IMR-90 (cell line): Measurements from ENCODE around the gene TTC38. TPM values are rescaled to one million over a fixed set of nuclear protein-coding genes. Genes with fewer than 3 reads are reported as not detected.

Experiments used
- ATAC-seq: fragments of 200-7000 bp; cut with Tn5 transposase; 2 replicates; pipeline ENCODE4 v1.9.1; 2020; ENCODE audit warnings: low read depth, mild to moderate bottlenecking, moderate library complexity
- BruUV-seq: library from RNA; stranded (reverse); fragments of 400-500 nt; replicated peaks from 2 replicates; lab custom pipeline; 2021; lab: Mats Ljungman, UMichigan
- CTCF ChIA-PET: fragments of 300-600 bp; formaldehyde crosslinking; extraction: SDS; loops from one replicate; lab custom pipeline; 2021; ENCODE audit warnings: antibody characterized with exemption; lab: Yijun Ruan, JAX
- POLR2A ChIA-PET: fragments of 300-600 bp; sonication (Branson Sonifier 250); formaldehyde crosslinking; loops from one replicate; lab custom pipeline; 2022; ENCODE audit warnings: antibody characterized with exemption; ENCODE audit not compliant: unreplicated experiment; lab: Charles Lee
- DNase-seq: peaks from one replicate; pipeline ENCODE4 v3.0.0; 2013
- H2AFZ ChIP-seq: replicated peaks from 2 replicates; pipeline ENCODE3; 2013; ENCODE audit warnings: low read length, mild to moderate bottlenecking; ENCODE audit not compliant: poor library complexity
- H2AK5ac ChIP-seq: 2 replicates; pipeline ENCODE4 v1.6.1; 2013; ENCODE audit warnings: low read depth, low read length, inconsistent platforms
- H2AK9ac ChIP-seq: replicated peaks from 2 replicates; pipeline ENCODE3; 2013; ENCODE audit warnings: mild to moderate bottlenecking, low read depth, low read length, moderate library complexity; ENCODE audit not compliant: poor library complexity
- H2BK120ac ChIP-seq: 2 replicates; pipeline ENCODE4 v1.6.1; 2013; ENCODE audit warnings: low read depth, low read length, inconsistent platforms
- H2BK15ac ChIP-seq: 3 replicates; pipeline ENCODE4 v1.6.1; 2013; ENCODE audit warnings: low read depth, low read length, inconsistent platforms
- H2BK20ac ChIP-seq: 2 replicates; pipeline ENCODE4 v1.6.1; 2013; ENCODE audit warnings: low read depth, mild to moderate bottlenecking, inconsistent platforms, low read length, moderate library complexity
- H2BK5ac ChIP-seq: 2 replicates; pipeline ENCODE4 v1.6.1; 2013; ENCODE audit warnings: mild to moderate bottlenecking, low read depth, low read length, inconsistent platforms; ENCODE audit not compliant: poor library complexity, severe bottlenecking
- H3K14ac ChIP-seq: replicated peaks from 2 replicates; pipeline ENCODE4 v1.6.1; 2013; ENCODE audit warnings: low read depth, low read length, inconsistent platforms
- H3K18ac ChIP-seq: 2 replicates; pipeline ENCODE4 v1.6.1; 2013; ENCODE audit warnings: low read depth, low read length, control low read depth
- H3K23ac ChIP-seq: 2 replicates; pipeline ENCODE4 v1.6.1; 2013; ENCODE audit warnings: low read depth, low read length, inconsistent platforms
- H3K27ac ChIP-seq: 2 replicates; pipeline ENCODE4 v1.5.1; 2013; ENCODE audit warnings: mild to moderate bottlenecking, control low read depth, low read length; ENCODE audit not compliant: insufficient read depth
- H3K27me3 ChIP-seq: 2 replicates; pipeline ENCODE4 v1.6.1; 2013; ENCODE audit warnings: low read length; ENCODE audit not compliant: control insufficient read depth, insufficient read depth
- H3K36me3 ChIP-seq: 2 replicates; pipeline ENCODE4 v1.6.1; 2013; ENCODE audit warnings: low read length, mixed read lengths; ENCODE audit not compliant: control insufficient read depth, insufficient read depth
- H3K4ac ChIP-seq: 2 replicates; pipeline ENCODE4 v1.6.1; 2013; ENCODE audit warnings: low read depth, low read length, inconsistent platforms
- H3K4me1 ChIP-seq: 2 replicates; pipeline ENCODE4 v1.6.1; 2013; ENCODE audit warnings: low read length, mixed read lengths; ENCODE audit not compliant: control insufficient read depth, insufficient read depth
- H3K4me2 ChIP-seq: 2 replicates; pipeline ENCODE4 v1.6.1; 2013; ENCODE audit warnings: low read depth, mild to moderate bottlenecking, control low read depth, low read length, moderate library complexity
- H3K4me3 ChIP-seq: 2 replicates; pipeline ENCODE4 v1.5.1; 2013; ENCODE audit warnings: low read depth, mild to moderate bottlenecking, control low read depth, low read length, moderate library complexity; ENCODE audit not compliant: insufficient read depth
- H3K56ac ChIP-seq: 2 replicates; pipeline ENCODE4 v1.6.1; 2013; ENCODE audit warnings: low read length, inconsistent platforms; ENCODE audit not compliant: insufficient read depth; ENCODE audit errors: extremely low read depth
- H3K79me1 ChIP-seq, 2 experiments: 2 replicates each; pipeline ENCODE4 v1.6.1; 2013; ENCODE audit warnings: low read length in 2 of 2, inconsistent platforms in 1 of 2, low read depth in 1 of 2
- H3K9ac ChIP-seq: 2 replicates; pipeline ENCODE4 v1.6.1; 2013; ENCODE audit warnings: low read depth, low read length, control low read depth
- H3K9me1 ChIP-seq: 2 replicates; pipeline ENCODE4 v1.6.1; 2013; ENCODE audit warnings: low read length, inconsistent platforms; ENCODE audit not compliant: insufficient read depth
- H3K9me3 ChIP-seq: 2 replicates; pipeline ENCODE4 v1.6.1; 2013; ENCODE audit warnings: low read length; ENCODE audit not compliant: control insufficient read depth, insufficient read depth
- H4K20me1 ChIP-seq: 2 replicates; pipeline ENCODE4 v1.6.1; 2013; ENCODE audit warnings: low read length, inconsistent platforms; ENCODE audit not compliant: insufficient read depth
- H4K5ac ChIP-seq: 2 replicates; pipeline ENCODE4 v1.6.1; 2013; ENCODE audit warnings: mild to moderate bottlenecking, low read depth, low read length, control low read depth
- H4K8ac ChIP-seq, 2 experiments: 2 replicates each; pipeline ENCODE4 v1.6.1; 2013; ENCODE audit warnings: low read depth in 2 of 2, low read length in 2 of 2, control low read depth in 1 of 2, inconsistent platforms in 1 of 2
- H4K91ac ChIP-seq: 2 replicates; pipeline ENCODE4 v1.6.1; 2013; ENCODE audit warnings: low read depth, low read length, inconsistent platforms; ENCODE audit not compliant: insufficient read depth
- BHLHE40 ChIP-seq: fragments of 150-350 bp; IDR thresholded peaks from 2 replicates; pipeline ENCODE4 v1.6.1; 2016; ENCODE audit warnings: mild to moderate bottlenecking, low read depth, low read length
- CEBPB ChIP-seq: IDR thresholded peaks from 2 replicates; pipeline ENCODE4 v1.6.1; 2012; ENCODE audit warnings: low read depth, low read length, improper control_type of control experiment
- CHD1 ChIP-seq: IDR thresholded peaks from 2 replicates; pipeline ENCODE4 v1.6.1; 2012; ENCODE audit warnings: low read depth, low read length, improper control_type of control experiment
- FOS ChIP-seq: fragments of 150-350 bp; IDR thresholded peaks from 2 replicates; pipeline ENCODE4 v1.6.1; 2016; ENCODE audit warnings: low read depth, low read length
- MAFK ChIP-seq: IDR thresholded peaks from 2 replicates; pipeline ENCODE4 v1.6.1; 2012; ENCODE audit warnings: low read depth, low read length, improper control_type of control experiment
- MAZ ChIP-seq: IDR thresholded peaks from 2 replicates; pipeline ENCODE4 v1.6.1; 2012; ENCODE audit warnings: low read depth, mild to moderate bottlenecking, low read length, improper control_type of control experiment, moderate library complexity, borderline replicate concordance
- MXI1 ChIP-seq: IDR thresholded peaks from 2 replicates; pipeline ENCODE4 v1.6.1; 2012; ENCODE audit warnings: low read depth, mild to moderate bottlenecking, low read length, moderate library complexity, borderline replicate concordance
- NFE2L2 ChIP-seq: fragments of 150-350 bp; IDR thresholded peaks from 2 replicates; pipeline ENCODE4 v1.6.1; 2016; ENCODE audit warnings: low read depth, mild to moderate bottlenecking, low read length
- RAD21 ChIP-seq: IDR thresholded peaks from 2 replicates; pipeline ENCODE4 v1.6.1; 2012; ENCODE audit warnings: low read length, improper control_type of control experiment
- RCOR1 ChIP-seq: IDR thresholded peaks from 2 replicates; pipeline ENCODE4 v1.6.1; 2012; ENCODE audit warnings: mild to moderate bottlenecking, low read length, improper control_type of control experiment; ENCODE audit not compliant: insufficient replicate concordance
- RFX5 ChIP-seq: IDR thresholded peaks from 2 replicates; pipeline ENCODE4 v1.8.0; 2012; ENCODE audit warnings: low read depth, mild to moderate bottlenecking, low read length, moderate library complexity
- SMC3 ChIP-seq: fragments of 150-350 bp; IDR thresholded peaks from 2 replicates; pipeline ENCODE4 v1.6.1; 2016; ENCODE audit warnings: low read depth, mild to moderate bottlenecking, antibody characterized with exemption, low read length, moderate library complexity
- WGBS, 2 experiments: methylation state at CpG; one replicate each; pipeline versions ENCODE4 v1.1.5 to v1.1.7; 2013; ENCODE audit warnings: missing lambda C conversion rate in 2 of 2; ENCODE audit not compliant: insufficient read length in 1 of 2; ENCODE audit errors: extremely low coverage in 2 of 2; 5-methylcytosine and 5-hydroxymethylcytosine counted together
- dilution Hi-C: fragments of 300-500 bp; cut with HindIII; formaldehyde crosslinking; loops from one replicate; pipeline ENCODE4 v1.14.3; 2018; ENCODE audit warnings: low sequenced_read_pairs; ENCODE audit not compliant: unreplicated experiment
- in situ Hi-C: fragments of 300-500 bp; cut with MboI; formaldehyde crosslinking; loops from 3 replicates; pipeline ENCODE4 v1.14.3; 2019; ENCODE audit warnings: low sequenced_read_pairs, inconsistent platforms, mixed read lengths
- intact Hi-C: fragments of 100-400 bp; cut with micrococcal nuclease; formaldehyde crosslinking; loops from 2 replicates; pipeline ENCODE4 v1.10.0; 2022
- polyA plus RNA-seq, 3 experiments: library from polyadenylated mRNA; depleted of rRNA; stranded (reverse); fragments of >200 nt; gene quantifications; 2 replicates each; pipeline ENCODE4 v1.2.3, GENCODE V29; 2012; ENCODE audit warnings: low replicate concordance in 1 of 3
- total RNA-seq: library from RNA; depleted of rRNA; stranded (reverse); fragments of >200 nt; gene quantifications from 2 replicates; pipeline ENCODE4 v1.2.3, GENCODE V29; 2012
- TF ChIP-seq, protein P1 (sequence below): fragments of 150-350 bp; IDR thresholded peaks from 2 replicates; pipeline ENCODE4 v1.6.1; 2017; ENCODE audit warnings: mild to moderate bottlenecking, antibody characterized with exemption, low read length, low read depth
- TF ChIP-seq, protein P2 (sequence below): fragments of 150-350 bp; IDR thresholded peaks from 2 replicates; pipeline ENCODE4 v1.6.1; 2016; ENCODE audit warnings: low read depth, mild to moderate bottlenecking, low read length, moderate library complexity, borderline replicate concordance
- TF ChIP-seq, protein P3 (sequence below): conservative IDR thresholded peaks from 2 replicates; pipeline ENCODE4 v1.5.1; 2012; ENCODE audit warnings: mild to moderate bottlenecking, low read depth, low read length, improper control_type of control experiment

TTC38 gene
- total and polyA plus RNA-seq, 2 of the 4 experiments (the other 2 are of a cell fraction): 43.6 to 52.3 TPM

DNA sequence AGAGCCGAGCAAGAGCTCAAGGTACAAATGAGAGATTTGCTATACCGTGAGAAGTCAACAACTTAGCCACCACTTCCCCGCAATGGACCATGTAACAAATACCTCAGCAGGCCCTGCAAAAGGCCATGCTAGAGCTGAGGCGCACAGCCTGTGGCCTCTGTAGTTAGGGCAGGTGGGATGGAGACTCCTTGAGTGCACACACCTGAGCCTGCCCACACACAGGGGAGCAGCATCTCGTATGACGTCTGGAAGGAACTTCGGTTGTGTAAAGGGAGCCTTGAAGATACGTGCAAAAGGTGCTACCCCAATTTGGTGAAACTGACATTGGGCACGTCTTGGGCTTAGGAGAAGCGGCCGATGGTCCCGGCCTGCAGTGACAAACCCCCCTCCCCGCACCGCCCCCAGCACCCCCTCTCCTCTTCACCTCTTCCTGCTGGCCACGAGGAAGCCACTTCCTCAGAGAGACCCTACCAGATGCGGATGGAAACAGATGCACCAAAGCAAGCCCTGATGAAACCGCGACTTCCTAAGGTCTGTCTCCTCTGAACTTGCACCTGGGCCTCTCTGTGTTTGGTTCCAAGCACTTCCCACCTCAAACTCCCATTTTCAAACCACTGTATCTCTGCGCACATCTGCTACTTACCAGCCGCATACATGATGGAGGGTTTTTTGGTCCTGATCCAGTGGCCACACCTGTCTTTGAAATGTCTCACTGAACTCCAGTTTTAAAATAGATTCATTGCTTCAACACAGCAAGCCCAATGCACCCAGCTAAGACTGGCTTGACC, 28.4 kb upstream of the TTC38 start:
- no peak overlapping the region for H3K23ac ChIP-seq
- H3K9me3 ChIP-seq: no peaks in the 10 kb centered on the region
- H2BK20ac ChIP-seq: no peak overlapping the region
- no peak overlapping the region for H2BK15ac ChIP-seq
- 0 out of 4 replicates have a peak, but pooled peaks cover 0 to 4% of the 10 kb centered on the region in 2 experiments for H3K79me1 ChIP-seq
- no peak overlapping the region for H3K18ac ChIP-seq
- no peak overlapping the region for H3K4me3 ChIP-seq
- in situ Hi-C loops (no loop called here), intact Hi-C loops (no loop called here), dilution Hi-C loops (no loop called here)
- no peak overlapping the region for H2BK120ac ChIP-seq
- H3K56ac ChIP-seq: no peak overlapping the region
- no peak overlapping the region for H3K4ac ChIP-seq
- H2AK9ac ChIP-seq: no peak overlapping the region
- H3K27ac ChIP-seq: no peak overlapping the region
- ChIA-PET POLR2A (no interaction called here), CTCF (no interaction called here)
- H4K91ac ChIP-seq: no peak overlapping the region
- no peaks in the 10 kb centered on the region; the same call in 1 of the 2 replicates for H4K20me1 ChIP-seq
- DNase-seq (no peak), ATAC-seq (no peak)
- H4K8ac ChIP-seq: no peak overlapping the region
- H2AK5ac ChIP-seq: no peak overlapping the region
- no peak overlapping the region for H3K9ac ChIP-seq
- H3K4me2 ChIP-seq: no peak overlapping the region
- H3K14ac ChIP-seq: no peak overlapping the region
- H3K27me3 ChIP-seq: no peaks in the 10 kb centered on the region
- H3K4me1 ChIP-seq: peaks cover 4% of the 10 kb centered on the region
- H2BK5ac ChIP-seq: no peak overlapping the region
- no TSS peak for BruUV-seq
- peaks cover 2% of the 10 kb centered on the region; the same call in 1 of the 2 replicates for H3K9me1 ChIP-seq
- no peak overlapping the region for H2AFZ ChIP-seq
- H3K36me3 ChIP-seq: peaks cover 27% of the 10 kb centered on the region
- no peak overlapping the region for H4K5ac ChIP-seq
- no CpG with 5 or more reads among the region's 20 CpGs for WGBS, 2 experiments
- no peak for TF ChIP-seq MAZ
- no peak for TF ChIP-seq RFX5
- no peak for TF ChIP-seq MAFK
- TF ChIP-seq RAD21: no peak
- TF ChIP-seq RCOR1: no peak
- TF ChIP-seq CEBPB: no peak
- no peak for TF ChIP-seq NFE2L2
- TF ChIP-seq BHLHE40: no peak
- TF ChIP-seq, protein P1, sequence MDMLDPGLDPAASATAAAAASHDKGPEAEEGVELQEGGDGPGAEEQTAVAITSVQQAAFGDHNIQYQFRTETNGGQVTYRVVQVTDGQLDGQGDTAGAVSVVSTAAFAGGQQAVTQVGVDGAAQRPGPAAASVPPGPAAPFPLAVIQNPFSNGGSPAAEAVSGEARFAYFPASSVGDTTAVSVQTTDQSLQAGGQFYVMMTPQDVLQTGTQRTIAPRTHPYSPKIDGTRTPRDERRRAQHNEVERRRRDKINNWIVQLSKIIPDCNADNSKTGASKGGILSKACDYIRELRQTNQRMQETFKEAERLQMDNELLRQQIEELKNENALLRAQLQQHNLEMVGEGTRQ: no peak
- TF ChIP-seq CHD1: no peak
- TF ChIP-seq, protein P2, sequence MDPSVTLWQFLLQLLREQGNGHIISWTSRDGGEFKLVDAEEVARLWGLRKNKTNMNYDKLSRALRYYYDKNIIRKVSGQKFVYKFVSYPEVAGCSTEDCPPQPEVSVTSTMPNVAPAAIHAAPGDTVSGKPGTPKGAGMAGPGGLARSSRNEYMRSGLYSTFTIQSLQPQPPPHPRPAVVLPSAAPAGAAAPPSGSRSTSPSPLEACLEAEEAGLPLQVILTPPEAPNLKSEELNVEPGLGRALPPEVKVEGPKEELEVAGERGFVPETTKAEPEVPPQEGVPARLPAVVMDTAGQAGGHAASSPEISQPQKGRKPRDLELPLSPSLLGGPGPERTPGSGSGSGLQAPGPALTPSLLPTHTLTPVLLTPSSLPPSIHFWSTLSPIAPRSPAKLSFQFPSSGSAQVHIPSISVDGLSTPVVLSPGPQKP: no peak
- TF ChIP-seq MXI1: no peak
- no peak for TF ChIP-seq SMC3
- TF ChIP-seq, protein P3, sequence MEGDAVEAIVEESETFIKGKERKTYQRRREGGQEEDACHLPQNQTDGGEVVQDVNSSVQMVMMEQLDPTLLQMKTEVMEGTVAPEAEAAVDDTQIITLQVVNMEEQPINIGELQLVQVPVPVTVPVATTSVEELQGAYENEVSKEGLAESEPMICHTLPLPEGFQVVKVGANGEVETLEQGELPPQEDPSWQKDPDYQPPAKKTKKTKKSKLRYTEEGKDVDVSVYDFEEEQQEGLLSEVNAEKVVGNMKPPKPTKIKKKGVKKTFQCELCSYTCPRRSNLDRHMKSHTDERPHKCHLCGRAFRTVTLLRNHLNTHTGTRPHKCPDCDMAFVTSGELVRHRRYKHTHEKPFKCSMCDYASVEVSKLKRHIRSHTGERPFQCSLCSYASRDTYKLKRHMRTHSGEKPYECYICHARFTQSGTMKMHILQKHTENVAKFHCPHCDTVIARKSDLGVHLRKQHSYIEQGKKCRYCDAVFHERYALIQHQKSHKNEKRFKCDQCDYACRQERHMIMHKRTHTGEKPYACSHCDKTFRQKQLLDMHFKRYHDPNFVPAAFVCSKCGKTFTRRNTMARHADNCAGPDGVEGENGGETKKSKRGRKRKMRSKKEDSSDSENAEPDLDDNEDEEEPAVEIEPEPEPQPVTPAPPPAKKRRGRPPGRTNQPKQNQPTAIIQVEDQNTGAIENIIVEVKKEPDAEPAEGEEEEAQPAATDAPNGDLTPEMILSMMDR: no peak
- no peak for TF ChIP-seq FOS
